HG02970 (cell line): Measurements from ENCODE around the gene HASPIN.
"Not testable (repeated sequence)": the region's sequence is repeated elsewhere in the genome, so short reads cannot be mapped to it uniquely, and the experiment has no call there.

Source experiments
- ATAC-seq: cut with Tn5 transposase; IDR thresholded peaks from one replicate; pipeline ENCODE4 v1.9.1; 2021; ENCODE audit warnings: mild to moderate bottlenecking, moderate library complexity, moderate number of reproducible peaks; ENCODE audit not compliant: unreplicated experiment, low FRiP score

Gene HASPIN

GRCh38 chr17:3695723-3696411 lies 27.8 kb upstream of the HASPIN start, which contains the start of gene P2RX5:
Gene P2RX5 (minus strand): TSS chr17:3696155. CDS start chr17:3696005, 150 bp downstream.
- no peak for ATAC-seq

- no peak for ATAC-seq
These were observed 26.6 kb upstream of the HASPIN start for GRCh38 chr17:3697103-3697476.

GRCh38 chr17:3698139-3698538 lies 25.6 kb upstream of the HASPIN start:
- ATAC-seq = no peak

GRCh38 chr17:3699951-3700350 lies 23.8 kb upstream of the HASPIN start:
- ATAC-seq = no peak

- ATAC-seq = not testable (repeated sequence)
These were observed 21.6 kb upstream of the HASPIN start for GRCh38 chr17:3702041-3702539.

GRCh38 chr17:3704931-3705717 lies 18.6 kb upstream of the HASPIN start:
- no peak for ATAC-seq

GRCh38 chr17:3705718-3705984 lies 18.1 kb upstream of the HASPIN start:
- not testable (repeated sequence) for ATAC-seq

GRCh38 chr17:3708366-3708765 lies 15.3 kb upstream of the HASPIN start:
- ATAC-seq = no peak

- peak; percentile 88 for ATAC-seq
These were observed 12.7 kb upstream of the HASPIN start for GRCh38 chr17:3710951-3711383.

- ATAC-seq = no peak
These were observed 10.8 kb upstream of the HASPIN start for GRCh38 chr17:3712811-3713463.

- ATAC-seq = no peak
These were observed 8.4 kb upstream of the HASPIN start for GRCh38 chr17:3715296-3715695.

- no peak for ATAC-seq
These were observed 5.5 kb upstream of the HASPIN start for GRCh38 chr17:3718201-3718600.

- ATAC-seq = no peak
These were observed 4.4 kb upstream of the HASPIN start for GRCh38 chr17:3719265-3719664.

GRCh38 chr17:3722716-3723115 lies 987 bp upstream of the HASPIN start:
- no peak for ATAC-seq

- no peak for ATAC-seq
These were observed 531 bp upstream of the HASPIN start for GRCh38 chr17:3723188-3723555.

GRCh38 chr17:3724378-3725077 lies 825 bp downstream of the HASPIN start:
- ATAC-seq = no peak

- no peak for ATAC-seq
These were observed 3.3 kb downstream of the HASPIN start for GRCh38 chr17:3727041-3727440.

GRCh38 chr17:3728099-3728498 lies 4.4 kb downstream of the HASPIN start:
- not testable (repeated sequence) for ATAC-seq

- ATAC-seq = no peak
These were observed 6.2 kb downstream of the HASPIN start for GRCh38 chr17:3729881-3730280.

GRCh38 chr17:3730881-3731429 lies 7.3 kb downstream of the HASPIN start:
- no peak for ATAC-seq
